GM18861 (cell line): ENCODE measurements around the gene SPECC1L.
A peak's percentile ranks its signal among the peaks of the same experiment; 100 is the strongest.
"Not testable (repeated sequence)": the region's sequence is repeated elsewhere in the genome, so short reads cannot be mapped to it uniquely, and the experiment has no call there.

Experiments
- ATAC-seq: cut with Tn5 transposase; IDR thresholded peaks from one replicate; pipeline ENCODE4 v1.9.1; 2021; ENCODE audit not compliant: unreplicated experiment

SPECC1L gene

GRCh38 chr22:24270556-24271385, at the start of gene SPECC1L:
Gene SPECC1L, plus strand, starts transcription at chr22:24270831. Its CDS starts 31,401 bp downstream, at chr22:24302232.
- ATAC-seq, result peak; percentile 71

GRCh38 chr22:24224468-24224867, 46.2 kb upstream of the SPECC1L start:
- ATAC-seq, result no peak

- no peak for ATAC-seq
Measured at GRCh38 chr22:24225044-24225601, 45.5 kb upstream of the SPECC1L start.

- no peak for ATAC-seq
Measured at GRCh38 chr22:24225951-24226350, 44.7 kb upstream of the SPECC1L start.

GRCh38 chr22:24230911-24231656, 39.5 kb upstream of the SPECC1L start:
- ATAC-seq, result no peak

GRCh38 chr22:24231706-24232105, 38.9 kb upstream of the SPECC1L start:
- ATAC-seq, result no peak

- no peak for ATAC-seq
Measured at GRCh38 chr22:24232124-24232523, 38.5 kb upstream of the SPECC1L start.

GRCh38 chr22:24232725-24233124, 37.9 kb upstream of the SPECC1L start:
- ATAC-seq, result no peak

GRCh38 chr22:24233235-24233634, 37.4 kb upstream of the SPECC1L start:
- ATAC-seq, result no peak

GRCh38 chr22:24233816-24234215, 36.8 kb upstream of the SPECC1L start:
- ATAC-seq, result no peak

GRCh38 chr22:24235315-24235714, 35.3 kb upstream of the SPECC1L start:
- no peak for ATAC-seq

- ATAC-seq, result no peak
Measured at GRCh38 chr22:24236656-24237055, 34.0 kb upstream of the SPECC1L start.

- not testable (repeated sequence) for ATAC-seq
Measured at GRCh38 chr22:24238101-24238694, 32.4 kb upstream of the SPECC1L start.

GRCh38 chr22:24240381-24240780, 30.2 kb upstream of the SPECC1L start:
- no peak for ATAC-seq

- not testable (repeated sequence) for ATAC-seq
Measured at GRCh38 chr22:24240985-24241692, 29.5 kb upstream of the SPECC1L start.

GRCh38 chr22:24243417-24243816, 27.2 kb upstream of the SPECC1L start:
- ATAC-seq, result not testable (repeated sequence)

GRCh38 chr22:24244144-24244787, 26.4 kb upstream of the SPECC1L start:
- ATAC-seq, result no peak

- not testable (repeated sequence) for ATAC-seq
Measured at GRCh38 chr22:24245030-24245431, 25.6 kb upstream of the SPECC1L start, which contains the start of gene GGT5. Gene GGT5, minus strand, starts transcription at chr22:24245082. Its CDS starts 357 bp downstream, at chr22:24244725.

- ATAC-seq, result not testable (repeated sequence)
Measured at GRCh38 chr22:24245584-24246561, 24.8 kb upstream of the SPECC1L start.
